HG03378 (cell line): ENCODE results near the gene AMFR.
A peak's percentile ranks its signal among the peaks of the same experiment; 100 is the strongest.

Experiments
- ATAC-seq: cut with Tn5 transposase; IDR thresholded peaks from one replicate; pipeline ENCODE4 v1.9.1; 2021; ENCODE audit warnings: mild to moderate bottlenecking, moderate library complexity; ENCODE audit not compliant: unreplicated experiment

AMFR gene

DNA sequence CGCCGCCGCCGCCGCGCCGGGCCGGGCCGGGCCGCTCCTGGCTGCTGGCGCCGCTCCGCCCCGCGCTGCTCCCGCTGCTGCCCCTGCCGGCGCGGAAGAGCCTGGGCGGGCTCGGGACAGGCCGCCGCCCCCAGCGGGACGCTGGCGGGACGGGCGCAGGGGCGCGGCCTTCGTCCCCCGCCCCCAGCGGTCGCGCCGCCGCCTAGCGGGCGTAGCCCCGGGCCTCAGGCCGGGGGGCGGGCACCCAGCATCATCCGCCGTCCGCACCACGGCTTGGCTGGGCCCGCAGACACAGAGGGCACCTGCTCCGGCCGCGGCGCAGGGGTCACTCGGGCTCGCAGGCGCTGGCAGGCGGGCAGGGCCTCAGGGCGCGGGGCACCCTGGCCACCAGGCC is at the start of gene AMFR:
Gene AMFR, minus strand, starts transcription at position 107 of the 394 bp plus-strand sequence. CDS start 218 bp downstream, outside the sequence.
- ATAC-seq = peak; percentile 40

- ATAC-seq = no peak
These were observed 45.3 kb upstream of the AMFR start for GRCh38 chr16:56470666-56471065.

GRCh38 chr16:56470232-56470631 is 44.9 kb upstream of the AMFR start:
- no peak for ATAC-seq

DNA sequence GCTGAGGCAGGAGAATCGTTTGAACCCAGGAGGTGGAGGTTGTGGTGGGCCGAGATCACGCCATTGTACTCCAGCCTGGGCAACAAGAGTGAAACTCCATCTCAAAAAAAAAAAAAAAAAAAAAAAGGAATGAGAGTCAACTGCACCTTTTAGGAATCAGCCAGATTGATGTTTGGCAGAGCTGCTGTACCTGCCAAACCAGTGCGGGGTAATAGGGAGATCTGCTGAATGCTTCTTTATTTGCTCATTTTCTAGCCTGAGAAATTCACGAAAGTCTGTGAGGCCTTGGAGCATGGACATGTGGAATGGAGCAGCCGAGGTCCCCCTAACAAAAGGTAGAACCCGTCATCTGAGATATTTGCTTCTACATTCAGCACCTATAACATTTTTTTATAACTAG is 44.4 kb upstream of the AMFR start:
- ATAC-seq = no peak

DNA sequence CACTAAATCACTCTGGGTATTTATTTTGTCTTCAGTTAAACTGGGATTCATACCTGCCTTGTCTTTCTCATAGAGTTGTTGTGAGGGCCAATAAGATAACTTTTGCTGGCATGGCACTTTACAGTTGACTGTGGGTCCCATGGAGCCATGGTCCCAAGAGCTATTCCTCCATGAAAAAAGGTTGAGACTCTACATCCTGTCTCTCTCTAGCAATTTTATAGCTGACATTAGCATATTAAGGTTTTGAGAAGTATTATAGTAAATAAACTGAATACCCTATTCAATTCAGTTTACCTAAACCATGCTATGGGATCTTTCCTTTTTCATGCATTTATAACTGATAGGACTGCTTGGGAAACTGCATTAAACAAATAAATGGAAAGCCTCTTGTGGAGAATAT is 43.5 kb upstream of the AMFR start:
- no peak for ATAC-seq

- no peak for ATAC-seq
These were observed 41.0 kb upstream of the AMFR start for GRCh38 chr16:56466344-56466743.

DNA sequence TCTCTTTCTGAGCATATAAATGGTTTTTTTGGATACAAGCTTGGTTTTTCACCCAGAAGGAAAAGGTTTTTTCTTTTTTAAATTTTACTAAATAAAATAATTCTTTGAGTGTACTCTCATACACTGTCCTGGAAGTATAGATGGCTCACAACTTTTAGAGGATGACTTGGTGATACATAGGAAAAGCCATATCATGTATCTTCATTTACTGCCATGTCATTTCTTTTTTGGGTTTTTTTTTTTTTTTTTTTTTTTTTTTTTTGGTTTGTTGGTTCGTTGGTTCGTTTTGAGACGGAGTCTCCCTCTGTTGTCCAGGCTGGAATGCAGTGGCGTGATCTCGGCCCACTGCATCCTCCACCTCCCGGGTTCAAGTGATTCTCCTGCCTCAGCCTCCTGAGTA is 37.8 kb upstream of the AMFR start:
- no peak for ATAC-seq

- no peak for ATAC-seq
These were observed 36.9 kb upstream of the AMFR start for GRCh38 chr16:56462064-56462796.

GRCh38 chr16:56460101-56460500 is 34.8 kb upstream of the AMFR start:
- no peak for ATAC-seq

GRCh38 chr16:56457927-56458470 is 32.7 kb upstream of the AMFR start:
- no peak for ATAC-seq

GRCh38 chr16:56451753-56452689 is 26.7 kb upstream of the AMFR start:
- ATAC-seq = peak; percentile 26

DNA sequence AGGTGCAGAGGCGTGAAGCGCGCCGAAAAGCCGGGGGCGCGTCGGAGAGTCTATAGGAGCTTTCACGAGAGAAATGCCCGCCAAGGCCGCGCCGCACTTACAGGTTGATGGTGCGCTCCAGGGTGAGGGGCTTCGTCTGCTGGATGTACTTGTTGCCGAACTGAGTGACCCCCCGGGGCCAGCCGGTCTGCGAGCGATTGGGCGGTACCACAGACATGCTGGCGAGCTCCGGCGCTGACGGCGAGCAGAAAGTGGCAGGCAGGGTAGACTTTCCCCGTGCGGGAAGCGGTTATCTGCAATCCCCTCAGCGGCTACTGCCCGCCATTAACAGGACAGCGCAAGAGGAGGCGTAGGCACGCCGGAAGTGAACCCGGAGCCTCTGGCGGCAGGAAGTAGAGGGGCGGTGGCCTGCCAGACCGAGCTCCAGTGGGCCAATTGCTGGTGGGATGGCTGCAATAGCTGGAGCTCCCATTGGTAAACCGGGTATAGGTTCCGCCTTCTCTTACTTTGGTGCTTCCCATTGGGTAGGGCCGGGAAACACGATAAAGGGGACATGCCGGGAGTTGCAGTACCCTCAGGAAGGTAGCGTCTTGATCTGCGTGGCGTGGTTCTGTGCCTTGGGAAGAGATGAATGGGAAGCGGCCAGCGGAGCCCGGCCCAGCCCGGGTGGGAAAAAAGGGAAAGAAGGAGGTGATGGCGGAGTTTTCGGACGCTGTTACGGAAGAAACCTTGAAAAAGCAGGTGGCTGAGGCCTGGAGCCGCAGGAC is 25.8 kb upstream of the AMFR start, which contains the start of the genes NUDT21 and OGFOD1:
Gene NUDT21, minus strand, starts transcription at position 347 of the 767 bp plus-strand sequence. Its CDS starts 130 bp downstream, at position 217.
Gene OGFOD1, plus strand, starts transcription at position 569 of the 767 bp plus-strand sequence. Its CDS starts 59 bp downstream, at position 628.
- peak; percentile 92 for ATAC-seq

- ATAC-seq = no peak
These were observed 25.1 kb upstream of the AMFR start for GRCh38 chr16:56450275-56450985.

- ATAC-seq = no peak
These were observed 22.7 kb upstream of the AMFR start for GRCh38 chr16:56448005-56448404.

DNA sequence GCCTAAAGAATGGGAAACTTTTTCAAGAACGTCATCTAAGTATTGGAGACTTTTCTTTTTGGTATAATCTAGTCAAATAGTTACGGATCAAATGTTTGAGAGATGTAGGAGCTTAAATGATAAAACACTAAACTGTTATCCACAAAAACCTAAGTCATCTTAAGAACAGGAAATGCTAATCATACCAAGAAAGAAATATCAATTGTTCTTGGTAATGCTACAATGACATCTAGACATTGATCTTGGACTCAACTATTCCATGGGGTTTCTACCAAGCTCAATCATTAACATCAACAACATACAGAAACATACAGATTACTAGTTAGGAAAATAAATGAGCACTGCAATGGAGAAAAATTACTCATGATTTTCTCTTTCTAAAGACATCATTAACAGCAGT is 21.9 kb upstream of the AMFR start:
- ATAC-seq = no peak

- ATAC-seq = no peak
These were observed 12.7 kb upstream of the AMFR start for GRCh38 chr16:56438038-56438437.

GRCh38 chr16:56436258-56436657 is 10.9 kb upstream of the AMFR start:
- no peak for ATAC-seq

GRCh38 chr16:56428091-56428490 is 2.7 kb upstream of the AMFR start:
- ATAC-seq = no peak

DNA sequence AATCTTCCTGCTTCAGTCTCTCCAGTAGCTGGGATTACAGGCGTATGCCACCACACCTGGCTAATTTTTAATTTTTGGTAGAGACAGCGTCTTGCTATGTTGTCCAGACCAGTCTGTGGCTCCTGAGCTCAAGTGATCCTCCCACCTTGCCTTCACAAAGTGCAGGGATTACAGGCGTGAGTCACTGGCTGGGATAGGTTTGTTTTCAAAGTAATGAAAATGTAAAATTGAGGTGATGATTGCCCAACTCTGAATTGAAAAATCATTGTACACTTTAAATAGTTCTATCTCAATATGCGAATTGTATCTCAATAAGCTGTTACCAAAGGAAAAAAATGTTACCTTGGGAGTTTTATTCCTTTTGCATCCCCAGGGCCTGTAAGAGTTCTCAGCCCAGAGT is 1.2 kb upstream of the AMFR start:
- no peak for ATAC-seq
